PC-9 (cell line): Measurements from ENCODE around the gene ITGB8. TPM values are rescaled to one million over a fixed set of nuclear protein-coding genes. Genes with fewer than 3 reads are reported as not detected.
A peak's percentile ranks its signal among the peaks of the same experiment; 100 is the strongest.

Experiments
- BruUV-seq: library from RNA; stranded (reverse); fragments of 400-500 nt; replicated peaks from 2 replicates; lab custom pipeline; 2021; lab: Mats Ljungman, UMichigan
- CTCF ChIA-PET: fragments of 300-600 bp; sonication (Branson Sonifier 250); formaldehyde crosslinking; loops from one replicate; lab custom pipeline; 2022; ENCODE audit warnings: antibody characterized with exemption; lab: Charles Lee
- POLR2A ChIA-PET: fragments of 300-600 bp; sonication (Branson Sonifier 250); formaldehyde crosslinking; loops from one replicate; lab custom pipeline; 2022; ENCODE audit warnings: antibody characterized with exemption; ENCODE audit not compliant: unreplicated experiment; lab: Charles Lee
- DNase-seq, 2 experiments: peaks; one replicate each; pipeline versions ENCODE4 v3.0.0 to v3.0.0-alpha.2; 2015 to 2022; ENCODE audit warnings: mixed read lengths in 1 of 2
- H2AFZ ChIP-seq: fragments of 200-600 bp; sonication (generic); 2 replicates; pipeline ENCODE4 v1.8.1; 2017; ENCODE audit warnings: antibody characterized with exemption
- H3F3A ChIP-seq: fragments of 200-600 bp; sonication (generic); 2 replicates; pipeline ENCODE4 v1.8.1; 2017; ENCODE audit warnings: antibody characterized with exemption, mild to moderate bottlenecking, low read depth; ENCODE audit not compliant: insufficient read depth
- H3K27ac ChIP-seq: fragments of 200-600 bp; sonication (generic); 2 replicates; pipeline ENCODE4 v1.6.1; 2016; ENCODE audit warnings: mixed run types
- H3K27me3 ChIP-seq: fragments of 200-600 bp; sonication (generic); 2 replicates; pipeline ENCODE4 v1.6.1; 2016; ENCODE audit warnings: low read depth, mixed run types; ENCODE audit not compliant: insufficient read depth
- H3K36me3 ChIP-seq: fragments of 200-600 bp; sonication (generic); 2 replicates; pipeline ENCODE4 v1.6.1; 2016; ENCODE audit warnings: low read depth, mixed run types
- H3K4me1 ChIP-seq: fragments of 200-600 bp; sonication (generic); replicated peaks from 2 replicates; pipeline ENCODE4 v1.6.1; 2016; ENCODE audit warnings: mixed run types; ENCODE audit not compliant: insufficient read depth
- H3K4me2 ChIP-seq: fragments of 200-600 bp; sonication (generic); 2 replicates; pipeline ENCODE4 v1.6.1; 2017; ENCODE audit warnings: mixed run types
- H3K4me3 ChIP-seq: fragments of 200-600 bp; sonication (generic); 2 replicates; pipeline ENCODE4 v1.6.1; 2016; ENCODE audit warnings: mixed run types
- H3K79me2 ChIP-seq: fragments of 200-600 bp; sonication (generic); 2 replicates; pipeline ENCODE4 v1.6.1; 2017; ENCODE audit warnings: low read depth, mixed run types
- H3K9me2 ChIP-seq: fragments of 200-600 bp; sonication (generic); 2 replicates; pipeline ENCODE4 v1.8.1; 2017; ENCODE audit warnings: mild to moderate bottlenecking; ENCODE audit not compliant: insufficient read depth
- H3K9me3 ChIP-seq: fragments of 200-600 bp; sonication (generic); 2 replicates; pipeline ENCODE4 v1.8.1; 2016; ENCODE audit warnings: low read depth; ENCODE audit not compliant: insufficient read depth
- H4K20me1 ChIP-seq: fragments of 200-600 bp; sonication (generic); 2 replicates; pipeline ENCODE4 v1.8.1; 2017; ENCODE audit not compliant: insufficient read depth
- EZH2 ChIP-seq: fragments of 200-600 bp; sonication (generic); IDR thresholded peaks from 2 replicates; pipeline ENCODE4 v1.8.0; 2017; ENCODE audit warnings: antibody characterized with exemption, low read depth
- intact Hi-C: fragments of 100-400 bp; cut with micrococcal nuclease; formaldehyde crosslinking; loops from one replicate; pipeline ENCODE4 v1.10.0; 2022; ENCODE audit not compliant: unreplicated experiment
- total RNA-seq: library from RNA; stranded (reverse); gene quantifications from 2 replicates; pipeline ENCODE4 v1.2.3, GENCODE V29; 2021
- TF ChIP-seq, protein P1 (sequence below): fragments of 200-600 bp; sonication (generic); conservative IDR thresholded peaks from 2 replicates; pipeline ENCODE4 v1.6.1; 2017; ENCODE audit warnings: mixed run types, antibody characterized with exemption, mild to moderate bottlenecking, moderate library complexity

ITGB8 gene
- total RNA-seq, 1 experiment from 2014 or later, result 20.1 TPM

GRCh38 chr7:20354610-20355528, 24.2 kb downstream of the ITGB8 start:
- no peak for DNase-seq
- Histone ChIP-seq H3F3A (peaks cover 39% of the 10 kb centered on the region), H3K9me3 (peaks cover 9% of the 10 kb centered on the region; the same call in 1 of the 2 replicates), H3K4me3 (no peak overlapping the region), H3K9me2 (no peaks in the 10 kb centered on the region; the same call in 1 of the 2 replicates), H3K27ac (peak overlapping the region; percentile 92; the same call in 1 of the 2 replicates), H3K36me3 (0 out of 2 replicates have a peak, but pooled peaks cover 5% of the 10 kb centered on the region), H3K79me2 (no peaks in the 10 kb centered on the region), H3K4me2 (no peak overlapping the region), H3K27me3 (no peaks in the 10 kb centered on the region), H4K20me1 (no peaks in the 10 kb centered on the region), H3K4me1 (peaks cover 38% of the 10 kb centered on the region), H2AFZ (no peak overlapping the region)
- intact Hi-C loops, result no loop called here
- CTCF ChIA-PET, result no interaction called here
- BruUV-seq, result no TSS peak
- TF ChIP-seq EZH2, result no peak
- POLR2A ChIA-PET, result no interaction called here

- TF ChIP-seq, protein P1, sequence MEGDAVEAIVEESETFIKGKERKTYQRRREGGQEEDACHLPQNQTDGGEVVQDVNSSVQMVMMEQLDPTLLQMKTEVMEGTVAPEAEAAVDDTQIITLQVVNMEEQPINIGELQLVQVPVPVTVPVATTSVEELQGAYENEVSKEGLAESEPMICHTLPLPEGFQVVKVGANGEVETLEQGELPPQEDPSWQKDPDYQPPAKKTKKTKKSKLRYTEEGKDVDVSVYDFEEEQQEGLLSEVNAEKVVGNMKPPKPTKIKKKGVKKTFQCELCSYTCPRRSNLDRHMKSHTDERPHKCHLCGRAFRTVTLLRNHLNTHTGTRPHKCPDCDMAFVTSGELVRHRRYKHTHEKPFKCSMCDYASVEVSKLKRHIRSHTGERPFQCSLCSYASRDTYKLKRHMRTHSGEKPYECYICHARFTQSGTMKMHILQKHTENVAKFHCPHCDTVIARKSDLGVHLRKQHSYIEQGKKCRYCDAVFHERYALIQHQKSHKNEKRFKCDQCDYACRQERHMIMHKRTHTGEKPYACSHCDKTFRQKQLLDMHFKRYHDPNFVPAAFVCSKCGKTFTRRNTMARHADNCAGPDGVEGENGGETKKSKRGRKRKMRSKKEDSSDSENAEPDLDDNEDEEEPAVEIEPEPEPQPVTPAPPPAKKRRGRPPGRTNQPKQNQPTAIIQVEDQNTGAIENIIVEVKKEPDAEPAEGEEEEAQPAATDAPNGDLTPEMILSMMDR, result no peak
- no peak for TF ChIP-seq EZH2
- Histone ChIP-seq H3K9me2 (no peaks in the 10 kb centered on the region; the same call in 1 of the 2 replicates), H3K4me1 (peaks cover 12% of the 10 kb centered on the region), H3K4me2 (no peak overlapping the region), H3K27me3 (no peaks in the 10 kb centered on the region), H3K27ac (no peak overlapping the region), H3K79me2 (no peaks in the 10 kb centered on the region), H3K4me3 (no peak overlapping the region), H2AFZ (no peak overlapping the region), H3F3A (peaks cover 14% of the 10 kb centered on the region), H4K20me1 (no peaks in the 10 kb centered on the region), H3K36me3 (0 out of 2 replicates have a peak, but pooled peaks cover 5% of the 10 kb centered on the region), H3K9me3 (peaks cover 9% of the 10 kb centered on the region; the same call in 1 of the 2 replicates)
- intact Hi-C loops, result no loop called here
- CTCF ChIA-PET, result interaction anchor here (0.6 kb wide), 1 partner anchor 16 kb away, joined by 3 read pairs; no protein-coding TSS in a partner anchor
- no TSS peak for BruUV-seq
- DNase-seq, result no peak
- POLR2A ChIA-PET, result no interaction called here
These were observed 27.4 kb downstream of the ITGB8 start for GRCh38 chr7:20358106-20358505.

GRCh38 chr7:20358762-20359282, 28.1 kb downstream of the ITGB8 start:
- 0 out of 2 replicates have a peak, but pooled peaks cover 4% of the 10 kb centered on the region for H3K36me3 ChIP-seq
- no peak for DNase-seq
- no peaks in the 10 kb centered on the region; the same call in 1 of the 2 replicates for H3K9me2 ChIP-seq
- peaks cover 7% of the 10 kb centered on the region for H3F3A ChIP-seq
- no peaks in the 10 kb centered on the region for H3K27me3 ChIP-seq
- H3K4me2 ChIP-seq, result no peak overlapping the region
- H3K79me2 ChIP-seq, result no peaks in the 10 kb centered on the region
- POLR2A ChIA-PET, result no interaction called here
- H4K20me1 ChIP-seq, result no peaks in the 10 kb centered on the region
- peaks cover 8% of the 10 kb centered on the region; the same call in 1 of the 2 replicates for H3K9me3 ChIP-seq
- BruUV-seq, result no TSS peak
- no peak overlapping the region for H3K4me3 ChIP-seq
- H2AFZ ChIP-seq, result no peak overlapping the region
- TF ChIP-seq, protein P1, result no peak
- no peak for TF ChIP-seq EZH2
- no peak overlapping the region for H3K27ac ChIP-seq
- H3K4me1 ChIP-seq, result peaks cover 7% of the 10 kb centered on the region
- CTCF ChIA-PET, result interaction anchor here (0.6 kb wide), 1 partner anchor 15 kb away, joined by 3 read pairs; no protein-coding TSS in a partner anchor
- intact Hi-C loops, result no loop called here
